ENCODE data around the gene PDE4D. TPM values are rescaled to one million over a fixed set of nuclear protein-coding genes. Genes with fewer than 3 reads are reported as not detected.

The PDE4D gene
- polyA plus RNA-seq, 1 donor (not counting 4 experiments of a cell fraction or from before 2014, with no cell fraction given), result 3.6 TPM

DNA sequence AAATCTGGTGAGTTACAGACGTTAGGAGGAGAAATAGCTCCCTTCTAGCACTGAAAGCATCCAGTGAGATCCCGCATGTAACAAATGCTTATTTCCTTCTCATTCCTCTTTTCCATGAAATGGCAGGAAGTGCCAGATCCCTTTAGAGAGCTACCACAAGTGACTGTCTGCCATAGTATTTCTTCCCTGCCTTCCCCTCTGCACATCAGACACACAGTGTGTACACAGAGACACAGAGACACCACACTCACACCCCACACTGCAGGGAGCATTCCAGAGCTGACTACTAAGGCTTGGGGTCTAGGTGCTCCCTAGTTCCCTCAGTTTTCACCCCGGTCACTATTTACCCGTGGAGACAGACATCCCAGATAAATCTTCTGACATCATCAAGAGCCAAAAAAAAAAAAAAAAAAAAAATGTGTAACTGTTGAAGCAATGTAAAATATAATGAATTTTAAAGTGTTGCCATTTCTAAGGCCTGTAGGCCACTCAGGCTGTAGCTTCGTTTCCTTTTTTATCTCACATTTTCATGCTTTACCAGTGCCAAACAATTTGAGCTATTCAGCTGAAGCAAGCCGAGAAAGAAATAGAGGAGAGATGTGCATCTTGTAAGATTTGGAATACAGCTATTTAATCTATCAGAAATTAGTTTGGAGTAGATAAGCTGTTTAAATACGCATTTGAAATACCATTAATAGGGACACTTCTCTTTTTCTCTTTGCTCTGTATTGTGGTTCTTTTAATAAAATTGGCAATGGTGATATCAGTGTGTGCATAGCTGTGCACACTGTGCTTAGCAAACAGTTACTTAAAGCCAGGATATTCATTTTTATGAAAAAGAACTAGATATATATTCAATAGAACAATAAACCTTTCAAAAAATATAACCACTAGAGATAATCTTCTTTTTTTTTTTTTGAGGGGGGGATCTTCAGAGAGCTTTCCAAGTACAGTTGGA lies 405.5 kb downstream of the PDE4D start:
- no peak overlapping the region for H3K9ac ChIP-seq (ENCODE audit: control insufficient read depth, extremely low read depth, insufficient read depth, low read length)
- no peak overlapping the region for H3K4me2 ChIP-seq (ENCODE audit: control insufficient read depth, extremely low read depth, insufficient read depth, low read depth, low read length)
- H3K79me2 ChIP-seq (ENCODE audit: control insufficient read depth, insufficient read depth, low read length), result no peaks in the 10 kb centered on the region
- FAIRE-seq, result no peak
- no peaks in the 10 kb centered on the region for H3K9me3 ChIP-seq (ENCODE audit: control insufficient read depth, low read depth, low read length)
- peaks cover 27% of the 10 kb centered on the region for H3K4me1 ChIP-seq (ENCODE audit: control insufficient read depth, extremely low read depth, insufficient read depth, low read length)
- no peaks in the 10 kb centered on the region for H3K36me3 ChIP-seq (ENCODE audit: control insufficient read depth in 2 of 2, extremely low read depth in 1 of 2, insufficient read depth in 2 of 2, low read length in 2 of 2)
- no peak overlapping the region for H3K4me3 ChIP-seq (ENCODE audit: control insufficient read depth in 2 of 3, extremely low read depth in 1 of 3, insufficient read depth in 2 of 3, low read depth in 1 of 3, low read length in 3 of 3)
- DNase-seq (ENCODE audit: low read depth, low spot score), result no peak
- no peak overlapping the region for H3K27ac ChIP-seq (ENCODE audit: control insufficient read depth, insufficient read depth, low read length)
- dilution Hi-C loops (cut with MboI; ENCODE audit: extremely low pct_ligation_motif_present, low sequenced_read_pairs), result no loop called here
- no peaks in the 10 kb centered on the region for H3K27me3 ChIP-seq (ENCODE audit: control insufficient read depth, extremely low read depth, insufficient read depth, low read length)
- no peak overlapping the region for H2AFZ ChIP-seq (ENCODE audit: control insufficient read depth, low read length)
- TF ChIP-seq, protein P1, sequence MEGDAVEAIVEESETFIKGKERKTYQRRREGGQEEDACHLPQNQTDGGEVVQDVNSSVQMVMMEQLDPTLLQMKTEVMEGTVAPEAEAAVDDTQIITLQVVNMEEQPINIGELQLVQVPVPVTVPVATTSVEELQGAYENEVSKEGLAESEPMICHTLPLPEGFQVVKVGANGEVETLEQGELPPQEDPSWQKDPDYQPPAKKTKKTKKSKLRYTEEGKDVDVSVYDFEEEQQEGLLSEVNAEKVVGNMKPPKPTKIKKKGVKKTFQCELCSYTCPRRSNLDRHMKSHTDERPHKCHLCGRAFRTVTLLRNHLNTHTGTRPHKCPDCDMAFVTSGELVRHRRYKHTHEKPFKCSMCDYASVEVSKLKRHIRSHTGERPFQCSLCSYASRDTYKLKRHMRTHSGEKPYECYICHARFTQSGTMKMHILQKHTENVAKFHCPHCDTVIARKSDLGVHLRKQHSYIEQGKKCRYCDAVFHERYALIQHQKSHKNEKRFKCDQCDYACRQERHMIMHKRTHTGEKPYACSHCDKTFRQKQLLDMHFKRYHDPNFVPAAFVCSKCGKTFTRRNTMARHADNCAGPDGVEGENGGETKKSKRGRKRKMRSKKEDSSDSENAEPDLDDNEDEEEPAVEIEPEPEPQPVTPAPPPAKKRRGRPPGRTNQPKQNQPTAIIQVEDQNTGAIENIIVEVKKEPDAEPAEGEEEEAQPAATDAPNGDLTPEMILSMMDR (optimal IDR thresholded peaks at IDR 0.05 in 1 of 3, IDR thresholded peaks at IDR 0.05 in 1 of 3, conservative IDR thresholded peaks at IDR 0.05 in 1 of 3; ENCODE audit: extremely low read depth in 1 of 3, insufficient read depth in 2 of 3, low read length in 3 of 3), result no peak
- TF ChIP-seq EZH2 (IDR thresholded peaks at IDR 0.05; ENCODE audit: low read length), result no peak
- H4K20me1 ChIP-seq (ENCODE audit: control insufficient read depth, extremely low read depth, insufficient read depth, low read length), result no peaks in the 10 kb centered on the region
- no peaks in the 10 kb centered on the region for H3K9me1 ChIP-seq (ENCODE audit: control insufficient read depth, extremely low read depth, insufficient read depth, low read length)

DNA sequence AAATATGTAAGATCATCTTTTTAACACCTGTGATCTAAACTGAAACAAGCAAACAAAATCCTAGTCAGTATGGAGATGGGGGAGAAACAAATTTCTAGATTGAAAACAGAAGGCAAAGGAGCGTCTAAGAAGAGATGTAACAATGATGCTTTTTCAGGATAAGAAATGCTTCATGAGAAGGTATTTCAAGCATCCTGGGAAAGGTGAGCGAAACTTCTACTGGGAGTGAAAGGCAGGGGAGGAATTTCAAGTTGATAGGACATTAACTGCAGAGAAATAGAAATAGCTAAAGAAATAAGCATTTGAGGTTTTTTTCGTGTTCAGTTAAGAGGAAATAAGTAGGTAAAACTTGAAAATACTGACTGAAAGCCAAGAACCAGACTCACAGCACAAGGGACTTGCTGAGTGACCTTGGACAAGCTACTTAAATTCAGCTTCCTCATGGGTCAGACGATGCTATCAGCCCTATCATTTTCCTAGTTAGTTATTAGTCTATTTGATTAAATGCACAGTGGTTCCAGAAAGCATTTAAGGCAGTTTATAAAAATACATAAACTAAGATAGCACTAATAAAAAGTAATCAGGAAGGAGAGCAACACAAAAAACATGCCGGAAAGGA lies 406.3 kb downstream of the PDE4D start:
- dilution Hi-C loops (cut with MboI; ENCODE audit: extremely low pct_ligation_motif_present, low sequenced_read_pairs), result no loop called here
- no peaks in the 10 kb centered on the region for H4K20me1 ChIP-seq (ENCODE audit: control insufficient read depth, extremely low read depth, insufficient read depth, low read length)
- H3K27ac ChIP-seq (ENCODE audit: control insufficient read depth, insufficient read depth, low read length), result no peak overlapping the region
- no peaks in the 10 kb centered on the region for H3K79me2 ChIP-seq (ENCODE audit: control insufficient read depth, insufficient read depth, low read length)
- H3K9me1 ChIP-seq (ENCODE audit: control insufficient read depth, extremely low read depth, insufficient read depth, low read length), result no peaks in the 10 kb centered on the region
- no peaks in the 10 kb centered on the region for H3K27me3 ChIP-seq (ENCODE audit: control insufficient read depth, extremely low read depth, insufficient read depth, low read length)
- no peak overlapping the region for H3K4me2 ChIP-seq (ENCODE audit: control insufficient read depth, extremely low read depth, insufficient read depth, low read depth, low read length)
- no peaks in the 10 kb centered on the region for H3K9me3 ChIP-seq (ENCODE audit: control insufficient read depth, low read depth, low read length)
- FAIRE-seq, result no peak
- no peak overlapping the region for H3K4me3 ChIP-seq (ENCODE audit: control insufficient read depth in 2 of 3, extremely low read depth in 1 of 3, insufficient read depth in 2 of 3, low read depth in 1 of 3, low read length in 3 of 3)
- H2AFZ ChIP-seq (ENCODE audit: control insufficient read depth, low read length), result no peak overlapping the region
- no peak for DNase-seq (ENCODE audit: low read depth, low spot score)
- H3K36me3 ChIP-seq (ENCODE audit: control insufficient read depth in 2 of 2, extremely low read depth in 1 of 2, insufficient read depth in 2 of 2, low read length in 2 of 2), result no peaks in the 10 kb centered on the region
- H3K9ac ChIP-seq (ENCODE audit: control insufficient read depth, extremely low read depth, insufficient read depth, low read length), result no peak overlapping the region
- TF ChIP-seq, protein P1 (optimal IDR thresholded peaks at IDR 0.05 in 1 of 3, IDR thresholded peaks at IDR 0.05 in 1 of 3, conservative IDR thresholded peaks at IDR 0.05 in 1 of 3; ENCODE audit: extremely low read depth in 1 of 3, insufficient read depth in 2 of 3, low read length in 3 of 3), result no peak
- no peak for TF ChIP-seq EZH2 (IDR thresholded peaks at IDR 0.05; ENCODE audit: low read length)
- H3K4me1 ChIP-seq (ENCODE audit: control insufficient read depth, extremely low read depth, insufficient read depth, low read length), result peaks cover 27% of the 10 kb centered on the region
